Uterus (tissue), 4 donors: ENCODE measurements around the gene CDH22. TPM values are rescaled to one million over a fixed set of nuclear protein-coding genes. Genes with fewer than 3 reads are reported as not detected.

Source experiments
- DNase-seq, 2 donors: peaks; one replicate each; pipeline ENCODE4 v3.0.0-alpha.2; 2019 to 2020
- H3K27ac ChIP-seq, 2 donors: fragments of 200-600 bp; sonication (generic); 1 replicate in 1 of 2; 2 replicates in 1 of 2; pipeline ENCODE4 v1.5.1; 2016 to 2018
- H3K27me3 ChIP-seq, 2 donors: fragments of 200-600 bp; sonication (generic); one replicate each; pipeline ENCODE4 v1.5.1; 2018 to 2019; ENCODE audit warnings: control low read depth in 1 of 2
- H3K36me3 ChIP-seq, 2 donors: fragments of 200-600 bp; sonication (generic); one replicate each; pipeline ENCODE4 v1.5.1; 2019; ENCODE audit warnings: control low read depth in 1 of 2
- H3K4me1 ChIP-seq, 2 donors: fragments of 200-600 bp; sonication (generic); one replicate each; pipeline ENCODE4 v1.5.1; 2018 to 2019; ENCODE audit warnings: control low read depth in 1 of 2
- H3K4me3 ChIP-seq, 2 donors: fragments of 200-600 bp; sonication (generic); 1 replicate in 1 of 2; 2 replicates in 1 of 2; pipeline ENCODE4 v1.5.1; 2018 to 2019; ENCODE audit warnings: mild to moderate bottlenecking in 1 of 2
- H3K9me3 ChIP-seq, 2 donors: fragments of 200-600 bp; sonication (generic); one replicate each; pipeline ENCODE4 v1.5.1; 2019; ENCODE audit warnings: control low read depth in 1 of 2
- CTCF ChIP-seq, 4 experiments: fragments of 200-600 bp in 2 of 4; fragments of 450-650 bp in 2 of 4; sonication (generic) in 2 of 4; IDR thresholded peaks; one replicate each; pipeline ENCODE4 v1.5.1; 2016 to 2019; ENCODE audit warnings: antibody characterized with exemption in 4 of 4, mild to moderate bottlenecking in 2 of 4, moderate library complexity in 1 of 4
- POLR2A ChIP-seq, 2 donors: fragments of 450-650 bp; IDR thresholded peaks; one replicate each; pipeline ENCODE4 v1.6.1; 2016; ENCODE audit warnings: antibody characterized with exemption in 2 of 2, mild to moderate bottlenecking in 1 of 2, moderate library complexity in 1 of 2
- intact Hi-C: fragments of 100-400 bp; cut with DNase I; formaldehyde crosslinking; loops from one replicate; pipeline ENCODE4 v1.15.1; 2023; ENCODE audit warnings: low total_unique reads
- total RNA-seq, 4 donors: library from RNA; depleted of rRNA in 3 of 4; stranded (reverse); fragments of >200 nt in 3 of 4; gene quantifications; one replicate each; pipeline versions ENCODE4 v1.1.0 to v1.2.4, GENCODE V29; 2014 to 2023
- donor health status: DM: yes; HTN: yes; CAD: no.

CDH22 gene
- total RNA-seq, 4 donors from 2014 or later: 0.48 to 0.49 TPM; not detected in 2

DNA sequence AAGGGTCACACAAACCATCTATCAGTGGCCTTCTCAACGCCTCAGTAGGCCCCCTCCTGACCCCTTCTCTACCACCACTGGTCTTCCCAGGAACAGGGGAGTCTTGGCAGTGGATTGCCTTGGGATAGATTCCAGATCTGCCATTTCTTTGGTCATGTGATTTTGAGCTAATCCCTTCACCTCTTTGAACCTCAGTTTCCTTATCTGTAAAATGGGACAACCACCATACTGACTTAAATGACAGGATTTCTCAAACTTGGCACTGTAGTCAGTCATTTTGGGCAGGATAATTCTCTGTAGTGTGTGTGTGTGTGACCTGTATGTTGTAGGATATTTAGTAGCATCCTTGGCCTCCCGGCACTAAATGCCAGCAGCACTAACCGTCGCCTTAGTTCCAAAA, 89.1 kb downstream of the CDH22 start:
- intact Hi-C loops: no loop called here
- Histone ChIP-seq H3K4me3 (no peak overlapping the region), H3K27ac (no peak overlapping the region), H3K9me3 (no peaks in the 10 kb centered on the region), H3K36me3 (no peaks in the 10 kb centered on the region), H3K4me1 (no peaks in the 10 kb centered on the region), H3K27me3 (no peaks in the 10 kb centered on the region)
- no peak for DNase-seq
- TF ChIP-seq CTCF (IDR thresholded peaks at IDR 0.05) (no peak), POLR2A (IDR thresholded peaks at IDR 0.05) (no peak)

DNA sequence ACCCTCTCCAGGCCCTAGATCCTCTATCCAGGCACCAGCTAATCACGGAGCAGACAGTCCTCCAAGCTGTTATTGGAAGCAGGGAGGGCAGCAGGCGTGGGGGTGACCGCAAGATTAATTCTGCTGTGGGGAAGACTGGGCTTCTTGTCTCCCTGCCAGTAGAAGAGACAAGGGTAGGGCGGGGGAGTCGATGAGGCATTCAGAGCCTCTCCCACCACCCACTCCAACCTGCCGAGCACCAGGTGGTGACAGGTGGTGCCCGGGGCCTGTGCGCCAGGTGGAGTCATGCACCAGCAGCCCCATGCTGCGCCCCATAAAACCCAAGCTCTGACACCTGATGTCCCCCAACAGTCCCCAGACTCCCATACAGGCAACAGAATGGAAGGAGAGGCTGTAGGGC, 89.6 kb downstream of the CDH22 start:
- Histone ChIP-seq H3K36me3 (no peaks in the 10 kb centered on the region), H3K4me3 (no peak overlapping the region), H3K27ac (no peak overlapping the region), H3K9me3 (no peaks in the 10 kb centered on the region), H3K27me3 (no peaks in the 10 kb centered on the region), H3K4me1 (no peaks in the 10 kb centered on the region)
- intact Hi-C loops: no loop called here
- TF ChIP-seq POLR2A (IDR thresholded peaks at IDR 0.05) (no peak), CTCF (IDR thresholded peaks at IDR 0.05) (no peak)
- DNase-seq: no peak

GRCh38 chr20:46217583-46217982, 90.7 kb downstream of the CDH22 start:
- no peak overlapping the region for H3K4me3 ChIP-seq
- no peak for DNase-seq
- H3K27ac ChIP-seq: no peak overlapping the region
- H3K9me3 ChIP-seq: no peaks in the 10 kb centered on the region
- no peaks in the 10 kb centered on the region for H3K4me1 ChIP-seq
- TF ChIP-seq CTCF (IDR thresholded peaks at IDR 0.05) (no peak), POLR2A (IDR thresholded peaks at IDR 0.05) (no peak)
- H3K36me3 ChIP-seq: no peaks in the 10 kb centered on the region
- H3K27me3 ChIP-seq: no peaks in the 10 kb centered on the region
- intact Hi-C loops: no loop called here

DNA sequence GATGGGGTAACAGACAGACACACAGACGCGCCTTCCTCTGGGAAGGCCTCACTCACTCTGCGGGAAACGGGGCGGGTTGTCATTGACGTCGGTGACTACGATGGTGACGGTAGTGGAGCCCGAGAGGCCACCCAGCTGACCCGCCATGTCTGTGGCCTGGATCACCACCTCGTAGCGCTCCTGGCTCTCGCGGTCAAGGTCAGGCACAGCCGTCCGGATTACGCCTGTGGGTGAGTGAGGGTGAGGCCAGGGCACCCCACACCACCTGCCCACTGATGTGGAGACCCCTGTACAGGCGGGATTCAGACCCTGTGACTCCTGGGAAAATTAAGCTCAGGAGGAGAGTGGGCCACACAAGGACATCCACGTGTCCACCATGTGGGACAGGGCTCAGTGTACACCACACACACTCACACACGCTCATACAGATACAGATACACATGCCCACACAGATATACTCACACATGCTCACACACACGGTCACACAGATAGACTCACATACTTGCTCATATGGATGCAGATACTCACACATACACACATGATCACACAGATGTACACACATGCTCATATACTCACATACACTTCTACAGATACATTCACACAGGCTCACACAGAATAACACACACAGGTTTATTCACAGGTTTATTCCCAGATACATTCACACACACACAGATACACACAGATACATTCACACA, 91.4 kb downstream of the CDH22 start:
- TF ChIP-seq POLR2A (IDR thresholded peaks at IDR 0.05): no peak
- TF ChIP-seq CTCF (IDR thresholded peaks at IDR 0.05): no peak
- intact Hi-C loops: no loop called here
- Histone ChIP-seq H3K36me3 (no peaks in the 10 kb centered on the region), H3K27ac (no peak overlapping the region), H3K9me3 (no peaks in the 10 kb centered on the region), H3K27me3 (no peaks in the 10 kb centered on the region), H3K4me1 (no peaks in the 10 kb centered on the region), H3K4me3 (no peak overlapping the region)
- no peak for DNase-seq

- intact Hi-C loops: no loop called here
- no peak for DNase-seq
- Histone ChIP-seq H3K4me1 (no peaks in the 10 kb centered on the region), H3K4me3 (no peak overlapping the region), H3K27me3 (no peaks in the 10 kb centered on the region), H3K9me3 (no peaks in the 10 kb centered on the region), H3K27ac (no peak overlapping the region), H3K36me3 (no peaks in the 10 kb centered on the region)
- no peak for TF ChIP-seq CTCF (IDR thresholded peaks at IDR 0.05)
Measured at GRCh38 chr20:46215913-46216707, 92.2 kb downstream of the CDH22 start.
